Activated naive CD8-positive, alpha-beta T cell treated with anti-CD3 and anti-CD28 coated beads, Interleukin-2, amount 10 ng/mL, durations not matched to agents 7 days and 5 days (primary cell): Measurements from ENCODE around the gene ITGA5. TPM values are rescaled to one million over a fixed set of nuclear protein-coding genes. Genes with fewer than 3 reads are reported as not detected.
A peak's percentile ranks its signal among the peaks of the same experiment; 100 is the strongest.

ENCODE experiments used
- ATAC-seq: fragments of 150-1000 bp; cut with Tn5 transposase; one replicate; pipeline ENCODE4 v1.10.0; 2021; ENCODE audit warnings: low read depth, moderate library complexity
- POLR2A ChIA-PET: fragments of 350-600 bp; sonication (Branson Sonifier 250); formaldehyde crosslinking; loops from one replicate; lab custom pipeline; 2021; ENCODE audit warnings: antibody characterized with exemption; lab: Charles Lee
- DNase-seq: peaks from one replicate; pipeline ENCODE4 v3.0.0; 2021
- H3K27ac Mint-ChIP-seq: one replicate; pipeline ENCODE4 v1.8.0; 2022; ENCODE audit warnings: mild to moderate bottlenecking, mixed read lengths
- H3K27me3 Mint-ChIP-seq: one replicate; pipeline ENCODE4 v1.8.0; 2022; ENCODE audit warnings: mild to moderate bottlenecking, moderate library complexity, mixed read lengths
- H3K36me3 Mint-ChIP-seq: one replicate; pipeline ENCODE4 v1.8.0; 2021; ENCODE audit warnings: mild to moderate bottlenecking, mixed read lengths
- H3K4me1 Mint-ChIP-seq: one replicate; pipeline ENCODE4 v1.8.0; 2021; ENCODE audit warnings: mixed read lengths
- H3K4me3 Mint-ChIP-seq: one replicate; pipeline ENCODE4 v1.8.0; 2022; ENCODE audit warnings: mild to moderate bottlenecking, moderate library complexity, mixed read lengths
- H3K9me3 Mint-ChIP-seq: one replicate; pipeline ENCODE4 v1.8.0; 2021; ENCODE audit warnings: mixed read lengths
- total RNA-seq, 2 experiments: library from RNA; stranded (reverse); gene quantifications; one replicate each; pipeline ENCODE4 v1.2.3, GENCODE V29; 2021

Gene ITGA5
- total RNA-seq, 2 experiments from 2014 or later, result 84.5 to 90.6 TPM

GRCh38 chr12:54398218-54398617 is 20.8 kb downstream of the ITGA5 start:
- H3K4me3 Mint-ChIP-seq, result no peak overlapping the region
- ATAC-seq (no peak), DNase-seq (no peak)
- POLR2A ChIA-PET, result no interaction called here
- H3K9me3 Mint-ChIP-seq, result no peaks in the 10 kb centered on the region
- peaks cover 30% of the 10 kb centered on the region for H3K36me3 Mint-ChIP-seq
- no peak overlapping the region for H3K27ac Mint-ChIP-seq
- H3K4me1 Mint-ChIP-seq, result peaks cover 22% of the 10 kb centered on the region
- H3K27me3 Mint-ChIP-seq, result no peaks in the 10 kb centered on the region

GRCh38 chr12:54397157-54397556 is 21.9 kb downstream of the ITGA5 start:
- POLR2A ChIA-PET, result interaction anchor here (1.5 kb wide), 1 partner anchor 16 kb away, joined by 3 read pairs; no protein-coding TSS in a partner anchor
- no peak for DNase-seq

GRCh38 chr12:54395545-54395944 is 23.5 kb downstream of the ITGA5 start:
- H3K4me1 Mint-ChIP-seq, result peaks cover 33% of the 10 kb centered on the region
- no peak overlapping the region for H3K27ac Mint-ChIP-seq
- H3K27me3 Mint-ChIP-seq, result no peaks in the 10 kb centered on the region
- DNase-seq (no peak), ATAC-seq (no peak)
- peaks cover 24% of the 10 kb centered on the region for H3K36me3 Mint-ChIP-seq
- H3K4me3 Mint-ChIP-seq, result no peak overlapping the region
- H3K9me3 Mint-ChIP-seq, result no peaks in the 10 kb centered on the region
- POLR2A ChIA-PET, result interaction anchor here (1.5 kb wide), 1 partner anchor 15 kb away, joined by 3 read pairs; no protein-coding TSS in a partner anchor

More at GRCh38 chr12:54397157-54397556, 21.9 kb downstream of the ITGA5 start:
- ATAC-seq, result no peak
- no peaks in the 10 kb centered on the region for H3K9me3 Mint-ChIP-seq
- no peaks in the 10 kb centered on the region for H3K27me3 Mint-ChIP-seq
- H3K4me1 Mint-ChIP-seq, result peaks cover 26% of the 10 kb centered on the region
- H3K27ac Mint-ChIP-seq, result peak overlapping the region; percentile 45
- no peak overlapping the region for H3K4me3 Mint-ChIP-seq
- H3K36me3 Mint-ChIP-seq, result peaks cover 27% of the 10 kb centered on the region

GRCh38 chr12:54394986-54395385 is 24.1 kb downstream of the ITGA5 start:
- Mint-ChIP-seq H3K27me3 (no peaks in the 10 kb centered on the region), H3K36me3 (peaks cover 24% of the 10 kb centered on the region), H3K9me3 (no peaks in the 10 kb centered on the region), H3K27ac (no peak overlapping the region), H3K4me3 (no peak overlapping the region), H3K4me1 (peaks cover 33% of the 10 kb centered on the region)
- no peak for DNase-seq
- ATAC-seq, result no peak
- POLR2A ChIA-PET, result no interaction called here

GRCh38 chr12:54394281-54394719 is 24.8 kb downstream of the ITGA5 start:
- peaks cover 23% of the 10 kb centered on the region for H3K36me3 Mint-ChIP-seq
- H3K27ac Mint-ChIP-seq, result no peak overlapping the region
- no peak for ATAC-seq
- POLR2A ChIA-PET, result no interaction called here
- no peak for DNase-seq
- no peak overlapping the region for H3K4me3 Mint-ChIP-seq
- no peaks in the 10 kb centered on the region for H3K27me3 Mint-ChIP-seq
- H3K9me3 Mint-ChIP-seq, result no peaks in the 10 kb centered on the region
- peaks cover 38% of the 10 kb centered on the region for H3K4me1 Mint-ChIP-seq

- Mint-ChIP-seq H3K9me3 (no peaks in the 10 kb centered on the region), H3K27ac (peak overlapping the region; percentile 2), H3K4me3 (no peak overlapping the region), H3K4me1 (peaks cover 37% of the 10 kb centered on the region), H3K27me3 (no peaks in the 10 kb centered on the region), H3K36me3 (peaks cover 21% of the 10 kb centered on the region)
- POLR2A ChIA-PET, result no interaction called here
- ATAC-seq, result no peak
- DNase-seq, result no peak
Measured at GRCh38 chr12:54393743-54394142, 25.3 kb downstream of the ITGA5 start.

DNA sequence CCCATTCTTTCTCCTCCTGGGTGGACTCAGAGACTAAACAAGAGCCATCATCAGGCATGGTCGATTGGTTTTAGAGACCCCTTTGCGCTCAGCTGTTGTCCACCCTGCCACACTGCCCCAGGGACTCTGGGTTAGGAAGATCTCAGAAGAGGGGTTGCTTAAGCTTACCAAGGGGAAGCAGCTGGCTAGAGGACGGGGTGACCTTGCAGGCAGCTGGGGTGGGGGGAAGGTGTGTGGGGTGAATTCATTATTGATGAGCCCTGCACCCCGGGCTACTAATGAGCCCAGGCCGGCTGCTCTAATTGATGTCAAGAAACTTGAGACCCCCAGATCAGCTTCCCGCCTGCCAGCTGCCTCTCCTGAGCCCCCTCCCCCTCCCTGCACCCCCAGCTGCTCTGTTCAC is 25.9 kb downstream of the ITGA5 start:
- no peak overlapping the region for H3K27ac Mint-ChIP-seq
- DNase-seq (no peak), ATAC-seq (no peak)
- no peaks in the 10 kb centered on the region for H3K27me3 Mint-ChIP-seq
- H3K4me1 Mint-ChIP-seq, result peaks cover 37% of the 10 kb centered on the region
- H3K4me3 Mint-ChIP-seq, result no peak overlapping the region
- no peaks in the 10 kb centered on the region for H3K9me3 Mint-ChIP-seq
- H3K36me3 Mint-ChIP-seq, result peaks cover 17% of the 10 kb centered on the region
- POLR2A ChIA-PET, result no interaction called here

- no peak overlapping the region for H3K27ac Mint-ChIP-seq
- no peak overlapping the region for H3K4me3 Mint-ChIP-seq
- ATAC-seq, result no peak
- H3K36me3 Mint-ChIP-seq, result peaks cover 16% of the 10 kb centered on the region
- H3K9me3 Mint-ChIP-seq, result no peaks in the 10 kb centered on the region
- no peak for DNase-seq
- POLR2A ChIA-PET, result no interaction called here
- peaks cover 36% of the 10 kb centered on the region for H3K4me1 Mint-ChIP-seq
- no peaks in the 10 kb centered on the region for H3K27me3 Mint-ChIP-seq
Measured at GRCh38 chr12:54392485-54393206, 26.4 kb downstream of the ITGA5 start.

DNA sequence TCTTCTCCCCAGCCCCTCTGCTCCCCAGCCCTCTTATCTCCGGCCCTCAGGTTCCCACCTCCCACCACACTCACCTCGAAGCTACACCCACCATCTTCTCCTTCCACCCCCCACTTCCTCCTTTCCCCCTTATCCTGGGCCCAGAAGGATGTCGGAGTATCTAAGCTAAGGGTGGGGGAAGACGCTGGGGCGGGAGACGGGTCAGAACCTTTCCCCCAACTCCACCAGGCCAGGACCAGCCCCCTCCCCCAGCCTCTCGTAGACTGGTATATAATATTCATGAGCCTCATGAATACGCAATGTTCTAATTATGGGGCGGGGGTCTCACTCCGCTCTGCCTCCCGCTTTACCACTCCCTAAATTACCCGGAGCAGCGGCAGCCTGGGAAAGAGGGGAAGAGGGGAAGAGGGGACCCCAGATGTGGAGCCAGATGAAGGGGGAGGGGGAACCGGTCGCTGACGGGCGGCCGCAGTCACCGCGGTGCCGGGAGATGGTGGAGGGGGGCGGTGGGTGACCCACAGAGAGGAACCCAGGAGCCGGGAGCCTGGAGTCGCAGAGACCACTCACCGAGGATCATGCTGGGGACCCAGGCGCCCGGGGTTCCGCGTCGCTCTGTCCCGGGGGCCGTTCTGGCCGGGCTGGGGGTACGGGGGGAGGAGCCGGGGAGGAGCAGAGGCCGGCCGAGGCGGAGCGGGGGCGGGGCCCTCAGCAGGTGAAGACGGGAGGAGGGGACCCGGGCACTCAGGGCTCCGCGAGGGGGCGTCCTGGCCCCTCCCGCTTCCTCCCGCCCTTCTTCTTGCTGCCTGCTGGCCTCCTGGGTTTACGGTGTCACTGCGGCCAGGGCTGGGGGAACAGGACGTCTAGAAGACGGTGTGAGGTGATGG is 28.2 kb downstream of the ITGA5 start:
- no peaks in the 10 kb centered on the region for H3K9me3 Mint-ChIP-seq
- H3K27ac Mint-ChIP-seq, result peak overlapping the region; percentile 55
- no peaks in the 10 kb centered on the region for H3K27me3 Mint-ChIP-seq
- H3K4me3 Mint-ChIP-seq, result peak overlapping the region; percentile 75
- POLR2A ChIA-PET, result no interaction called here
- ATAC-seq, result peak; percentile 73
- H3K4me1 Mint-ChIP-seq, result peaks cover 31% of the 10 kb centered on the region
- peaks cover 8% of the 10 kb centered on the region for H3K36me3 Mint-ChIP-seq
- peak; percentile 75 for DNase-seq

- Mint-ChIP-seq H3K4me3 (peak overlapping the region; percentile 40), H3K36me3 (peaks cover 3% of the 10 kb centered on the region)
Measured at GRCh38 chr12:54390176-54390667, 28.8 kb downstream of the ITGA5 start.

GRCh38 chr12:54389607-54390175 is 29.4 kb downstream of the ITGA5 start:
- H3K36me3 Mint-ChIP-seq, result peaks cover 3% of the 10 kb centered on the region
- H3K27ac Mint-ChIP-seq, result peak overlapping the region; percentile 17
- DNase-seq, result no peak
- no peaks in the 10 kb centered on the region for H3K27me3 Mint-ChIP-seq
- POLR2A ChIA-PET, result no interaction called here
- no peaks in the 10 kb centered on the region for H3K9me3 Mint-ChIP-seq
- H3K4me1 Mint-ChIP-seq, result peaks cover 28% of the 10 kb centered on the region
- ATAC-seq, result no peak
- peak overlapping the region; percentile 32 for H3K4me3 Mint-ChIP-seq

More at GRCh38 chr12:54390176-54390667, 28.8 kb downstream of the ITGA5 start:
- DNase-seq (no peak), ATAC-seq (no peak)
- H3K27ac Mint-ChIP-seq, result no peak overlapping the region
- H3K4me1 Mint-ChIP-seq, result peaks cover 31% of the 10 kb centered on the region
- POLR2A ChIA-PET, result no interaction called here
- no peaks in the 10 kb centered on the region for H3K27me3 Mint-ChIP-seq
- no peaks in the 10 kb centered on the region for H3K9me3 Mint-ChIP-seq

DNA sequence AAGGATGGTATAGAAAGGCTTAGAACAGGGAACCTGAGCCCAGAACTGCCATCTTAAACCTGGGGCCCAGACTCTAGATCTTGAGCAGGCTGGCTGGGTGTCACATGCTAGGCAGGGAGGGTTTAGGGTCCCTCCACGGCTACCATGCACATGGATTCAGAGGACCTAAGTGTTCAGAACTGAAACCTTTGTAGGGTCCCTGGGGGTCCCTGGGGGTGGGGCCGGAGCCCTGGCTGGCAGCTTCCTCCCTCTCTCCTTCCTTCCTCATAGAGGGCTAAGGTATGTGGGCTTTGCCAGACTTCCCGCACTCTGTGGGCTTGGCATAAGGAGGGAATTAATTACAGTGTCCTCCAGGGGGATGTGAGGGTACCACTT is 29.9 kb downstream of the ITGA5 start:
- DNase-seq (no peak), ATAC-seq (no peak)
- Mint-ChIP-seq H3K27ac (no peak overlapping the region), H3K4me3 (no peak overlapping the region), H3K9me3 (no peaks in the 10 kb centered on the region), H3K27me3 (no peaks in the 10 kb centered on the region), H3K36me3 (peaks cover 3% of the 10 kb centered on the region), H3K4me1 (peaks cover 23% of the 10 kb centered on the region)
- POLR2A ChIA-PET, result no interaction called here
